ENCODE results near the gene C1orf198. TPM values are rescaled to one million over a fixed set of nuclear protein-coding genes. Genes with fewer than 3 reads are reported as not detected.
A peak's percentile ranks its signal among the peaks of the same experiment; 100 is the strongest.
"Not testable (repeated sequence)": the region's sequence is repeated elsewhere in the genome, so short reads cannot be mapped to it uniquely, and the experiment has no call there.

The C1orf198 gene
- total RNA-seq, 1 donor from 2014 or later: 121 TPM

DNA sequence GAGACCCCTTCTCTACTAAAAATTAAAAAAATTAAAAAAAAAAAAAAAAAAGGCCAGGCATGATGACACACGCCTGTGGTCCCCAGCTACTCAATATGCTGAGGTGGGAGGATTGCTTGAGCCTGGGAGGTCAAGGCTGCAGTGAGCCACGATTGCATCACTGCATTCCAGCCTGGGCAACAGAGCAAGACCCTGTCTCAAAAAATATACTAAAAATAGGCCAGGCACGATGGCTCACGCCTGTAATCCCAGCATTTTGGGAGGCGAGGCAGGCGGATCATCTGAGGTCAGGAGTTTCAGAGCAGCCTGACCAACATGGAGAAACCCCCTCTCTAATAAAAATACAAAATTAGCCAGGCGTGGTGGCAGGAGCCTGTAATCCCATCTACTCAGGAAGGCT lies 23.1 kb downstream of the C1orf198 start:
- intact Hi-C loops (cut with DNase I); ATAC-seq; DNase-seq (ENCODE audit: low spot score): not testable (repeated sequence)

DNA sequence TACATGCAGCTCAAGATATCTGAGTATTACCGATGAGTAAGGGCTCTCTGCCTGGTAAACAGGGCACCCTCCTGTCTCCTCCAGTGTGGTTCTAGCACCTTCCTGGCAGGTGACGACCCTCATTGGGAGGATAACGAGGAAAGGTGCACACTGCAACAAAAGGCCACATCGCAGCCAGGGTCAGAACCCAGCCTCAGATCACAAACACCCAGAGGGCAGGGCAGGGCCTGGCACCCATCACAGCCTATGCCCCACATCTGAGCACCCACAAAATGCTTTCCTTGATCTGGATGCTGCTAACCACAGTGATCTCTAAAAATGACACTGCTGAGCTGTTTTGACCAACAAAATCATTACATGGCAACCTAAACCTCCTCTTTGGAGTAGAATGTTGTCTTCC lies 23.8 kb downstream of the C1orf198 start:
- intact Hi-C loops (cut with DNase I): no loop called here
- ATAC-seq: no peak
- no peak for DNase-seq (ENCODE audit: low spot score)

DNA sequence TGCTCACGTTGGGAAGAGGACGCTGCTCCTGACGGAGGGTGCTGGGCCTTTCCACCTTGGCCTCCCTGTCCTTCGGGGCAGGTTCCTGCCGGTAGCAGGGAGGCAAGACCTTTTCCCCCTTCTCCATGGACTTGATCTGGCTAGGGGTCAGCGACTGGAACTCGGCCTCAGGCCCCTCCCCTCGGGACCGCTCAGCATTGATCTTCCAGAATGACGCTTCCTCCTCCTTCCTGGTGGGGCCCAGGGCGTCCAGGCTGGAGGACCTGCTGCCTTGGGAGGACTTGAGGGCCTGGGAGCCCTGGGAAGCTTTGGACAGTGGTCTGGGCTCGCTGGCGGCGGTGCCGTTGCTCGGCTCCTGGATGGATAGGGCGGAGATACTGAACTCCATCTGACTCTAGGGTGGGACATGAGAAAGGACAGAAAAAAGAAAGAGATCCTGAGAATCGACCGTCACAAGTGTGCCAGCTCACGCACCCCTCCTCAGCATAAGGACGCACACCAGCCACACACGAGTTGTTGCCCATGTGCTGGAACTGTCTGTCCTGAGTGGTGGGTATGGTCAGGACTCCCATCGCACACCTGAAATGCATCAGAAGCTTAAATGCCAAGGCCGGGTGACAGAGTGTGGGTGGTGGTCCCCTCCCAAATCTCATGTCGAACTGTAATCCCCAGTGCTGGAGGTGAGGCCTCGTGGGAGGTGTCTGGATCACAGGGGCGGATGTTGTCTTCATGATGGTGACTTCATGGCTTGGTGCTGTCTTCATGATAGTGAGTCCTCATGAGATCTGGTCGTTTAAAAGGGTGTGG lies 24.6 kb downstream of the C1orf198 start:
- intact Hi-C loops (cut with DNase I): no loop called here
- ATAC-seq: no peak
- DNase-seq (ENCODE audit: low spot score): no peak

DNA sequence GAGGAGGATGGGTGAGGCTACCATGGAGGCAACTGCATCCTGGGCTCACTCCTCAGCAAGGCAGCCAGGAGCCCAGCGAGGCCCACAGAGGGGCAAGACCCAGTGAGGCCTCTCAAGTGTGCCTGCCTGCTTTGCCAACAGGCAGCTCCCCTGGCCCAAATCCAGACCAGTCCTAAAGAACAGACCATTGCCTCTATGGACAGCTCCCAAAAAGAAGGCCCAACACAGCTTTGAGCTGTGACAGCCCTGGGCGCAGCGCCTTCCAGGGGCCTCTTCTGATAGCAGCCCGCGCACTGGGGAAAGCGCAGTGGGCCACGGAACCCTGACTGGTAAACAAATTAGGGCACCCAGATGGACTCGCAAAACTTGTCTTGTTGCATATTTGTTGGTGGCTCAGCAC lies 25.5 kb downstream of the C1orf198 start:
- intact Hi-C loops (cut with DNase I): no loop called here
- DNase-seq (ENCODE audit: low spot score) (no peak), ATAC-seq (no peak)

DNA sequence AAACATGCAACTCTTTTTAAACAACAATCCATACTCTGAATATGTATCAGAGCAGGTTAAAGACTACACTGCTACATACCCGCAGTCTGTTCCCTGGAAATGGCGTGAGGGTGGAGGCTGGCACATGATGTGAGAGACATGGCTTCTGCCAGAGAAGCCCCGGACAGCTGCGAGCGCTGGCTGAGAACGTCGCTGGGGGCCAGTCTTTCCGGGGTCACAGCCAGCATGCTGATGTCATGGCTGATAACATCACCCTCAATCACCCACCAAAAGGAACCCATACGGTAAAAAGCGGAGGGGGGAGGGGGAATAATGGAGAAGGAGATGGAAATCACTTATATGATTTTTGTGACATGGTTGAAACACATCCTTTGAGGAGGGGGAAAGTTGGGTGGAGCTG lies 29.1 kb downstream of the C1orf198 start:
- ATAC-seq: no peak
- intact Hi-C loops (cut with DNase I): no loop called here

DNA sequence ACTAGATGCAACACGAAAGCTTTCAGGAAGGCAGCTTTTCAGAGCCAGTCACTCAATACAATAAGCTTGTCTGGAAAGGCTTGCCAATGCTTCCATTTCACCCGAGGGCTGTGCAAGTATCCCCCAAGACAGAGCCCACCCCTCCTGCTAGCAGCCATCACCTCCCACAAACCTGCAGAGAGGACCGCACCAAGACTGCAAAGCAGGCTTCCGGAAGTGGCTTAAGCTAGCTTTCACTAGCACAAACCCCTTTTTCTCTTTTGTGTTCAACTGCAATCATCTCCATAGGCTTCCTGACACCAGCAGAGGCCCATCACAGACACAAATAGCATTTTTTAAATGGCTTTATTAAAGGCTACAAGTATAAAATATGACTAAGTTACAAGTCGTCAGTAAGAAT lies 31.5 kb downstream of the C1orf198 start:
- DNase-seq (ENCODE audit: low spot score) (no peak), ATAC-seq (no peak)
- intact Hi-C loops (cut with DNase I): no loop called here

More for the DNA sequence above, 29.1 kb downstream of the C1orf198 start:
- no peak for DNase-seq (ENCODE audit: low spot score)

DNA sequence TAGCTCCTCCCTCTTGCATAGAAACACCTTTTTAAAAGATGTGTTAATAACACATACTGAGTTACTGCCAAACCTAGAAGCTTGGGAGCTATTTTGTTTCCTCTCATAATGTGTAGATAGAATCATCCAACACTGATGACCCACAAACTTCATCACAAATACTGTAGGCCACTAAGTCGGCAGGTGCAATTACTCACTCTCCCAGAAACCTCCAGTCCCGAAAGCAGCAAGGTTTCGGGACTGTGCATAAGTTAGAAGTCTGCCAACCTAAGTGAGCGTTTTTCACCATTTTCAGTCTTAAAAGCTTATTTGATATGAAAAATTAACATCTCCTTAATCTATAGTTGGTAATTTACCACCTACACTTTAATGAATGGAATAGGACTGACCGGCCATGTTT lies 32.0 kb downstream of the C1orf198 start:
- intact Hi-C loops (cut with DNase I): no loop called here
- ATAC-seq (no peak), DNase-seq (ENCODE audit: low spot score) (no peak)

DNA sequence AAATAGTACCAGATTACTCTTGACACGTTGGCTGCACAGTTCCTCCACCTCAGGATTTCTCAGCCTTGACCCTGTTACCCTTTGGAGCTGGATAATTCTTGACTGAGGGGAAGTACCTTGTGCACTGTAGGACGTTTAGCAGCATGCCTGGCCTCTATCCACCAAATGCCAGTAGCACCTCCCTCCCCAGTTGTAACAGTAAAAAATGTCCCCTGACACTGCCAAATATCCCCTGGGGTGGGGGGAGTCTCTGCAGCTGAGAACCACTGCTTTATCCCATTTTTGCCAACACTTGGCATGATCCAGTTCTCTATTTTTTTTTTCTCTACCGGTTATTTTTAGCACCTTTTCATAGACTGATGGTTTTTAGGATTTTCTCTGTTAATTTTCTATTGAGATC lies 34.0 kb downstream of the C1orf198 start:
- intact Hi-C loops (cut with DNase I): no loop called here
- no peak for ATAC-seq
- no peak for DNase-seq (ENCODE audit: low spot score)

DNA sequence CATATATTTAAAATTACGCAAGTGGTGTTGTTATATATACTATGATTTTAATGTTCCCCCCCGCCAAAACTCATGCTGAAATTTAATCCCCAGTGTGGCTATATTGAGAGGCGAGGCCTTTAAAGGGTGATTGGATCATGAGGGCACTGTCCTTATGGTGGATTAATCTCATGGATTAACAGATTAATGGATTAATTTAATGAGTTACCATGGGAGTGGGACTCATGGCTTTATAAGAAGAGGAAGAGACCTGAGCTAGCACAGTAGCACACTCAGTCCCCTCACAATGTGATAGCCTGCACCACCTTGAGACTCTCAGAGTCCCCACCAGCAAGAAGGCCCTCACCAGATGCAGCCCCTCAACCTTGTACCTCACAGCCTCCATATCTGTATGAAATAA lies 34.8 kb downstream of the C1orf198 start:
- intact Hi-C loops (cut with DNase I): no loop called here
- no peak for ATAC-seq

DNA sequence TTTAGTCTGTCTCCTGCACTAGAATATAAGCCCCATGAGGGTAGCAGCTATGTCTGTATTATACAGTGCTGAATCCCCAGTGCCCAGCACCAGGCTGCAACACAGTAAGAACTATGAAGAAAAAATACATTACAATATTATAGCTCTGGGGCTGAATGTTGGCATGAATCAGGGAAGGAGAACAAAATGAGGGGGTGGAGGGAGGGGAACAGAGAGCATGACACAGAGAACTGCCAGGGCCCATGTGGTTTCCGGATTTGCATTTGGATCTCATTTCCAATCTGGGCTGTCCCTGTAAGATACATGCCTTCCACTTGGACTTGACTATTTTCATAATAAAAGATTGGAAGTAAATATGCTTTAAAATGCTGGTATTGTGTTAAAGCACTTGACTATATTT lies 35.8 kb downstream of the C1orf198 start:
- ATAC-seq: no peak
- intact Hi-C loops (cut with DNase I): no loop called here
- no peak for DNase-seq (ENCODE audit: low spot score)

More for the DNA sequence above, 34.8 kb downstream of the C1orf198 start:
- DNase-seq (ENCODE audit: low spot score): no peak

DNA sequence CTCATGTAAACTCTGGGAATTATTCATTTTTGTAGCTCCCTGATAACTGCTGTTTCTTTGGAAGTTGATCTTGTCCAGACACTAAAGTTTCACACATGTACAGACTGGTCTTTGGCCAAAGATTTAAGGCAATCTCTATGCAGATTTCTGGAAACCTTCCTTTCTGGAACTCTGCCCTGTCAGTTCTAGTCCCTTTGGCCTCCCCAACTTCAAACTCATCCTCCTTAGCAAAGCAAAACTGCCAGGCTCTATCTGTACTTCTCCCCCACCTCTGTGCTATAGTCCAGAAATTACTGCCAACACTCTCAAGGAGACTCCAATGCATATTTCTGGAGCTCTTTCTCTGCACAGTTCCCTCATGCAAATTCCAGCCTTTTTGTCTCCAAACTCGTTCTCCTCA lies 36.5 kb downstream of the C1orf198 start:
- intact Hi-C loops (cut with DNase I): no loop called here
- ATAC-seq: no peak
- DNase-seq (ENCODE audit: low spot score): no peak

DNA sequence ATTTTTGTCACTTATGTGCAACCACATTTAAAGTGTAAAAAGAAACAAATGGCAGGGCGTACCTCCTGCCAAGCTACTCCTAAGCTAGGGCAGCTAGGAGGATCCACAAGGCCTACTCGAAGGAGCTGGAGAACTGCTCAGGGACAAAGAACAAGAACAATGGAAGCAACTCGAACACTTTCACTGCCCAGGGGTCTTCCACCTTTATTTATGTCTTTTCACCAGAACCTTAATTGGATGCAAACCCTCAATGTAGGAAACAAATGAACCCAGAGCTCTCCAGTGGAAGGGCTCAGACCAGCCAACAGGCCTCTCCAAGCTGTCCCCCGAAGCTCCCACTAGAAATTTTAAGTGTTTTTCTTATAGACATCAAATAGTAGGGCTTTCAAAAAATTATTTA lies 39.9 kb downstream of the C1orf198 start:
- ATAC-seq (no peak), DNase-seq (ENCODE audit: low spot score) (no peak)
- intact Hi-C loops (cut with DNase I): no loop called here

DNA sequence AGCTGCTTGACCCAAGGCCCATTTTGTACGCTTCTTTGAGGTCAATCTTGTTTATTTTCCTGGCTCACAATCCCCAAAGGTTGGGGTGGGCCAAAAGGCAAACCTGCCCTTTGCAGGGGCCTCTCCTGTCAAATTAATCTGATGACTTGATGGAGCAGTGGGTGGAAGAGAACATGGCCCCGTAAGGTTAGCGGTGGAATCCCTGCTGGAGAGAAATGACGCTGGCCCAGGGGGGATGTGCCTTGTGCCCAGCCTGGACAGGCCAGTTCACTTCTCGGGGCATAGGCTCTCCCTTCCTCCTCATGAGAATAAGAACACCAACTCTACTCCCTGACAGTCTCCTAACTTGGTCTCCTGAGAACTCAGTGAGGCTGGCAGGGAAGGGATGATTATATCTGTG lies 40.5 kb downstream of the C1orf198 start:
- intact Hi-C loops (cut with DNase I): no loop called here
- DNase-seq (ENCODE audit: low spot score): no peak
- peak; percentile 15 for ATAC-seq

DNA sequence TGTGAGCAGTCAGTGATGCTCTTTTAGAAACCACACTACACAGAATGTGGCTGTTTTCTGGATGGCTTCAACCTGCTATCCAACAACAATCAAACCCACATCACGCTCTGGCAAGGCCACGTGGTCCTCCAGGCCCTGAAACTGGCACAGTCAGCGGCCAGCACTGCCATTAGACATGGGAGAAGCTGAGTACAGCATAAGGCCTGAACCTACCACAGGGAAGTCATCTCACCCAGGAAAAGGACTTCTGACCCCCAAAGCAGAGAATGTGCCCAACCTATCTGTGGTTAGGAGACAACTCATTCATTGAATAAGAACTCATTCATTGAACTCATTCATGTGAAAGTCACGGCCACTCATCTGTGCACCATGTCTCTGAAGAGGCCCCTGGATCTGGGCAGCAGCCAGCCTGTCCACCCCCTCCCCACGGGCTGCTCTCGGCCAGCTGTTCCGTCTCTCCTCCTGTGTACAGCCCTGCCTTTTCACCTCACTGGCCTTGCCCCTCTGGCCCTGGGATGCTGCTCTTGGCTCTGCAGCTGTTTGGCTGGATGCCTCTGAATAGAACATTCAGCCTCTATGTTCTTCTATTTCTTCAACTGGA lies 41.1 kb downstream of the C1orf198 start:
- DNase-seq (ENCODE audit: low spot score) (peak; percentile 82), ATAC-seq (peak; percentile 88)

DNA sequence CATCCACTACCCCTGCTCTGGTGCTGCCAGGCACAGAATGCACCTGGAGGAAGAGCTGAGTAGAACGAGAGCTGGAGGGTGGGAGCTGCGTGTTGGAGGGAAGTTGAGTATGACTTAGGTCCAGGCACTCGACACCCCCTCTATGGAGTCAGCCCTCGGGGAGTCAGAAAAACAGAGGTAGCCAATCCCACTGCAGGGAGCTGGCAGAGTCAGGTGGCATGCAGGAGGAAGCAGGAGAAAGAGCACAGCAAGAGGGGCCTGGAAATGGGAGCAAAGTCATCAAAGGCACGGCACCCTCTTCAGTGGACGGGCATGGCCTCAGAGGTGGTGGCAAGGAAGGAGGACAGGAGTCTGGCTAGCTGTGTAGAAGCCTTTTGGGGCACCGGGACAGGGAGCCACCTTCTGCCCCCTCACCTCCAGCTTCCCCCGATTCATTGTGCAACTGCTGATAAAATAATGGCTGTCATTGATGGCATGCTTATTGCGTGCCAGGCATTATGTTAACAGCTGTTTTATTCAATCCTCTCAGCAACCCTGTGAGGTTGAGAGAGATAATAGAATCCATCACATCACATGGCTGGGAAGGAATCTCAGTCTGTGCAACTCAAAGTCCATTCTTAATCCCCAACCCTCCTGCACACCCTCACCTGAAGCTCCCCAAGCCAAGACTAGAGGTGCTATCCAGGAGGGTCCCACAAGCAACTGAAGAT lies 42.0 kb downstream of the C1orf198 start:
- intact Hi-C loops (cut with DNase I): no loop called here
- no peak for DNase-seq (ENCODE audit: low spot score)
- no peak for ATAC-seq

More for the DNA sequence above, 41.1 kb downstream of the C1orf198 start:
- intact Hi-C loops (cut with DNase I): no loop called here

DNA sequence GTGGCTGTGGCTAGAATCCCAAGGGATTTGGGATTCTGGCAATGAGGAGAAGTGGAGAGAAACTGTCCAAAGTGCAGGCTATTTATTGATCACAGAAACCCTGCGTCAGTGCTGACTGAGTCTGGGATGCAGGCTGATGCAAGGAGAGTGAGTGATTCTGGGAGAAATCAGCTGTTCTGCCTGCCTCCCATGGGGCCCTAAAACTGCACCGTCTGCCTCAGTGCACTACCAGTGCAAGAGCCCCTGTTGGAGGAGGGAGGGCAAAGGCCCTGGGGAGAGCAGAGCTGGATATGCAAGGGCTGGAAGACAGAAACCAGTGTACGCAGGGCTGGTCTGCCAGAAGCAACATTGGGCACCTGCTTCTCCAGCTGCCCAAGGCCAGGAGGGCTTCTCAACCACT lies 42.6 kb downstream of the C1orf198 start:
- intact Hi-C loops (cut with DNase I): no loop called here
- DNase-seq (ENCODE audit: low spot score) (no peak), ATAC-seq (no peak)

DNA sequence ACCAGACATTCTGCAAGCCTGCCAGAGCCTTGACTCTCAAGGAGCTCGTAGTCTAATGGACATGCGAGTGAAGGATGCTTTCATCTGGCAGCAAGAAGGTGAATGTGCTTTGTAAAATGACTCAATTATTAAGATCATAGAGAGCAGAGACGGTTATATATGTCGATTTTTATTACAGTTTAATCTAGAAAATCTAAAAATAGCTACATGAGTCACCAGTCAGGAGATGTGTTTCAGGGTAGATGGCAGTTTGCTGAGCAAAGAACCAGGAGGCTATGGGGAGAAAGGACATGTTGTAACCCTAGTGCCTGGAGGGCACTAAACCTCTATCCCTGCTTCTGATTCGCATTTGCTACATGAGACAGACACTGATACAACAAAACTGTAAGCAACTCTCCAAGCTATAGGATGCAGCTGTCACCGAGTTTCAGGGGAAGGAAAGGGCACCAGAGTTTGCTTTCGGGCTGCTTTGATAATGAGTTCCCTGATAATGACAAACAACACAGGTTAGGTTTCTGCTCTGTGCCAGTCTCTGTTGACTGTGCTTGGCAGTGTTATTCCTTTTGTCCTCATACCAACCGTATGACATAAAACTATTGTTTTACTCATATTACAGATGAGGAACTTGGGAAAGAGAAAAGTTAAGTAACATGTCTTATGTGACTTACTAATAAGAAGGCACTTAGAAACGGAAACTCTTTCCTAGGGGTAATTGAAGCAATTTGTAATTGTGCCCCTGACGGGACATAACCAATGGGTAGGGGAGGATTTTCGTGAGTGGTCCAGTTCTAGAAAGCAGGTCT lies 43.2 kb downstream of the C1orf198 start:
- intact Hi-C loops (cut with DNase I): no loop called here
- ATAC-seq (no peak), DNase-seq (ENCODE audit: low spot score) (no peak)

DNA sequence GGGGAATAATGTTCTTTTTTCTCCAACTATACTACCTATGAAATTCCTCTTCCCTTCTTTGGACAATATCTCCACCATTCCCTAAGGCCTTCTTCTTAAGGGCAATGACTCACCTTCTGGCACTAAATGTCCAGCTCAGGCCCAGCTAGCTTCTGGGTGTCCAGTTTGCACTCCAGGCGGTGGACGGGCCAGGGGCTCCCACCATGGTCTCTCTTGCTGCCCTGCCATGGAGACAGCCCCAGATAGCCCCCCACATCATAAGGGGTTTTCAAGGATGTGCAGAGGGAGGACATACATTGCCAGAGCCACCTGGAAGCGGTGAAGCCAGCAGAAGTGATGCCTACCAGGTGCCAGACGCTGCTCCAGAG lies 43.8 kb downstream of the C1orf198 start:
- no peak for ATAC-seq
- DNase-seq (ENCODE audit: low spot score): no peak

DNA sequence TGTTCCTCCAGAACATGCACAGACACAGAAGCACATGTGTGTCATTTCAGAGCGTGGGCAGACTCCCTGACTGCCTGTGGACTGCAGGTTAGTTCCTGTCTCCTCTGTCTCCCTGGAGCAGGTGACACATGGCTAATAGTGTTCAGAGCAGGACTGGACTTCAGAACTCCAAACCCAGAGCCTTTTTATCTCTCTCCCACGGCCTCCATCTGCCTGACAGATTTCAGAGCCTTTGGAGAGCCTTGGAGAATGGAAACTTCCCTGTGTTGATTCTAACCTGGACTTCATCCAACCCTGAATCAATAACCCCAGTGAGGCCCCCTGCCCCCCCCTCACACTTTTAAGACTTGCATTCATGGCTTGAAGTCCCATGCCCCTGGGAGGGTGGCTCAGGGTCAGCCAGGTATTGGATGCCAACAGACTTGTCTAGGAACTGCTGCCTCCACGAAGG lies 44.4 kb downstream of the C1orf198 start:
- intact Hi-C loops (cut with DNase I): no loop called here
- ATAC-seq (no peak), DNase-seq (ENCODE audit: low spot score) (no peak)

More for the DNA sequence above, 43.8 kb downstream of the C1orf198 start:
- intact Hi-C loops (cut with DNase I): no loop called here

Measured in sciatic nerve (tissue), 2 donors.